ENCODE data around the gene DPH5.
"Not testable (repeated sequence)": the region's sequence is repeated elsewhere in the genome, so short reads cannot be mapped to it uniquely, and the experiment has no call there.

Gene DPH5

DNA sequence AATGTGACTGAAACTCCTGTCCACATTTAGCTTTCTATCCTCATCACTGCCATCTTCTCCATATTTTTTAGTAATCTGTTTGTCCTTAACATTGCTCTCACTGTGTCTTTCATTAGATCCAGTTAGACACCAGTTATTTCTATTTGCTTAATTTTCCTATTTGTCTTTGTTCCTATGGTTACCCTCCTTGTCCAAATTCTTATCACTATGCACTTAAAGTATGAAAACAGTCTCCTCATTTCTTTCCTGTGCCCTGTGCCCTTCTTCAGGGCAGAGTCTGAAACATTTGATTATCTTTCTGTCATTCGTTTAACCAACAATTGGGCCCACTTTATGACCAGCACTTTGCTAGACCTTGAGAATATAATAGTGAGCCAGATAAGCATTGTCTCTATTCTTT, 65.5 kb downstream of the DPH5 start:
- H3K27me3 ChIP-seq (ENCODE audit: insufficient read depth, low read length, poor library complexity) = no peaks in the 10 kb centered on the region
- no peak overlapping the region for H3K4me2 ChIP-seq (ENCODE audit: insufficient read depth, low read length)
- H3K9me3 ChIP-seq (ENCODE audit: insufficient read depth, low read length, severe bottlenecking) = no peaks in the 10 kb centered on the region
- DNase-seq (no peak), ATAC-seq (ENCODE audit: insufficient read depth, low read depth) (no peak)
- H3K4me3 ChIP-seq (ENCODE audit: low read depth in 1 of 2, low read length in 2 of 2) = no peak overlapping the region
- H3K4me1 ChIP-seq (ENCODE audit: insufficient read depth, low read length) = no peaks in the 10 kb centered on the region
- no peaks in the 10 kb centered on the region for H4K20me1 ChIP-seq (ENCODE audit: insufficient read depth, low read length)
- H3K27ac ChIP-seq (ENCODE audit: low read length) = no peak overlapping the region
- H2AFZ ChIP-seq (ENCODE audit: low read depth, low read length) = no peak overlapping the region
- TF ChIP-seq, protein P1, sequence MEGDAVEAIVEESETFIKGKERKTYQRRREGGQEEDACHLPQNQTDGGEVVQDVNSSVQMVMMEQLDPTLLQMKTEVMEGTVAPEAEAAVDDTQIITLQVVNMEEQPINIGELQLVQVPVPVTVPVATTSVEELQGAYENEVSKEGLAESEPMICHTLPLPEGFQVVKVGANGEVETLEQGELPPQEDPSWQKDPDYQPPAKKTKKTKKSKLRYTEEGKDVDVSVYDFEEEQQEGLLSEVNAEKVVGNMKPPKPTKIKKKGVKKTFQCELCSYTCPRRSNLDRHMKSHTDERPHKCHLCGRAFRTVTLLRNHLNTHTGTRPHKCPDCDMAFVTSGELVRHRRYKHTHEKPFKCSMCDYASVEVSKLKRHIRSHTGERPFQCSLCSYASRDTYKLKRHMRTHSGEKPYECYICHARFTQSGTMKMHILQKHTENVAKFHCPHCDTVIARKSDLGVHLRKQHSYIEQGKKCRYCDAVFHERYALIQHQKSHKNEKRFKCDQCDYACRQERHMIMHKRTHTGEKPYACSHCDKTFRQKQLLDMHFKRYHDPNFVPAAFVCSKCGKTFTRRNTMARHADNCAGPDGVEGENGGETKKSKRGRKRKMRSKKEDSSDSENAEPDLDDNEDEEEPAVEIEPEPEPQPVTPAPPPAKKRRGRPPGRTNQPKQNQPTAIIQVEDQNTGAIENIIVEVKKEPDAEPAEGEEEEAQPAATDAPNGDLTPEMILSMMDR (IDR thresholded peaks at IDR 0.05; ENCODE audit: borderline replicate concordance, extremely low read depth, low read length, poor library complexity, severe bottlenecking) = no peak
- no peak for TF ChIP-seq EZH2 (IDR thresholded peaks at IDR 0.05; ENCODE audit: borderline replicate concordance, low read depth, low read length, severe bottlenecking)
- H3K9ac ChIP-seq (ENCODE audit: low read depth, low read length) = no peak overlapping the region
- peaks cover 45% of the 10 kb centered on the region for H3K36me3 ChIP-seq (ENCODE audit: insufficient read depth, low read length)
- H3K79me2 ChIP-seq (ENCODE audit: insufficient read depth, low read length) = 0 out of 2 replicates have a peak, but pooled peaks cover 4% of the 10 kb centered on the region

DNA sequence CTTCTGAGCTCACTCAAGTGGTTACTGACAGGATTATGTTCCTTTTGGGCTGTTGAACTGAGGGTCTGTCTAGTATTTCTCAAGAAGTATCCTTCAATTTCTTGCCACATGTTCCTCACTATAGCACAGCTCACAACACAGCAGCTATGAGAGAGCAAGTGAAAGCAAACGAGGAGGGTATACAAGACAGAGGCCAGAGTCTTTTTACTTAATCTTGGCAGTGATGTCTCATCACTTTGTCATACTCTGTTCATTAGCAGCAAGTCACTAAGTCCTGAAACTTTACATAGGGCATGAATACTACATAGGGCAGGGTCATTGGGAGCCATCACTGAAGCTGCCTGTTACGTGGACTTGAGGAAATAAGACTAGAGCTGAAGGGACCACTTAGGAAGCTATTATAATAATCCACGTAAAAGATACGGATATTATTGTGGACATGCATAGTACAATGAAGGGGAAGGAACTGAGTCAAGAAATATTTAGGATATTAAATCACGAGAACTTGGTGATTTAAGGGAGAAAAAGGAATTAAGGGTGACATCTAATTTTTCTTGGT, 66.0 kb downstream of the DPH5 start:
- Histone ChIP-seq H3K27me3 (ENCODE audit: insufficient read depth, low read length, poor library complexity) (no peaks in the 10 kb centered on the region), H3K4me2 (ENCODE audit: insufficient read depth, low read length) (no peak overlapping the region), H3K9me3 (ENCODE audit: insufficient read depth, low read length, severe bottlenecking) (no peaks in the 10 kb centered on the region), H3K36me3 (ENCODE audit: insufficient read depth, low read length) (peaks cover 41% of the 10 kb centered on the region), H3K79me2 (ENCODE audit: insufficient read depth, low read length) (0 out of 2 replicates have a peak, but pooled peaks cover 4% of the 10 kb centered on the region), H4K20me1 (ENCODE audit: insufficient read depth, low read length) (no peaks in the 10 kb centered on the region), H3K27ac (ENCODE audit: low read length) (no peak overlapping the region), H3K4me3 (ENCODE audit: low read depth in 1 of 2, low read length in 2 of 2) (no peak overlapping the region), H3K4me1 (ENCODE audit: insufficient read depth, low read length) (no peaks in the 10 kb centered on the region), H3K9ac (ENCODE audit: low read depth, low read length) (no peak overlapping the region), H2AFZ (ENCODE audit: low read depth, low read length) (no peak overlapping the region)
- no peak for DNase-seq
- TF ChIP-seq, protein P1 (IDR thresholded peaks at IDR 0.05; ENCODE audit: borderline replicate concordance, extremely low read depth, low read length, poor library complexity, severe bottlenecking) = no peak
- TF ChIP-seq EZH2 (IDR thresholded peaks at IDR 0.05; ENCODE audit: borderline replicate concordance, low read depth, low read length, severe bottlenecking) = no peak
- ATAC-seq (ENCODE audit: insufficient read depth, low read depth) = no peak

- Histone ChIP-seq H3K9ac (ENCODE audit: low read depth, low read length) (no peak overlapping the region), H3K4me2 (ENCODE audit: insufficient read depth, low read length) (no peak overlapping the region), H2AFZ (ENCODE audit: low read depth, low read length) (no peak overlapping the region), H3K9me3 (ENCODE audit: insufficient read depth, low read length, severe bottlenecking) (no peaks in the 10 kb centered on the region), H3K79me2 (ENCODE audit: insufficient read depth, low read length) (0 out of 2 replicates have a peak, but pooled peaks cover 4% of the 10 kb centered on the region), H3K4me1 (ENCODE audit: insufficient read depth, low read length) (no peaks in the 10 kb centered on the region), H3K36me3 (ENCODE audit: insufficient read depth, low read length) (peaks cover 25% of the 10 kb centered on the region), H3K27ac (ENCODE audit: low read length) (no peak overlapping the region), H4K20me1 (ENCODE audit: insufficient read depth, low read length) (no peaks in the 10 kb centered on the region), H3K4me3 (ENCODE audit: low read depth in 1 of 2, low read length in 2 of 2) (no peak overlapping the region), H3K27me3 (ENCODE audit: insufficient read depth, low read length, poor library complexity) (no peaks in the 10 kb centered on the region)
- no peak for DNase-seq
- no peak for ATAC-seq (ENCODE audit: insufficient read depth, low read depth)
- TF ChIP-seq EZH2 (IDR thresholded peaks at IDR 0.05; ENCODE audit: borderline replicate concordance, low read depth, low read length, severe bottlenecking) = no peak
Observed at GRCh38 chr1:100955322-100955721, 70.3 kb downstream of the DPH5 start.

DNA sequence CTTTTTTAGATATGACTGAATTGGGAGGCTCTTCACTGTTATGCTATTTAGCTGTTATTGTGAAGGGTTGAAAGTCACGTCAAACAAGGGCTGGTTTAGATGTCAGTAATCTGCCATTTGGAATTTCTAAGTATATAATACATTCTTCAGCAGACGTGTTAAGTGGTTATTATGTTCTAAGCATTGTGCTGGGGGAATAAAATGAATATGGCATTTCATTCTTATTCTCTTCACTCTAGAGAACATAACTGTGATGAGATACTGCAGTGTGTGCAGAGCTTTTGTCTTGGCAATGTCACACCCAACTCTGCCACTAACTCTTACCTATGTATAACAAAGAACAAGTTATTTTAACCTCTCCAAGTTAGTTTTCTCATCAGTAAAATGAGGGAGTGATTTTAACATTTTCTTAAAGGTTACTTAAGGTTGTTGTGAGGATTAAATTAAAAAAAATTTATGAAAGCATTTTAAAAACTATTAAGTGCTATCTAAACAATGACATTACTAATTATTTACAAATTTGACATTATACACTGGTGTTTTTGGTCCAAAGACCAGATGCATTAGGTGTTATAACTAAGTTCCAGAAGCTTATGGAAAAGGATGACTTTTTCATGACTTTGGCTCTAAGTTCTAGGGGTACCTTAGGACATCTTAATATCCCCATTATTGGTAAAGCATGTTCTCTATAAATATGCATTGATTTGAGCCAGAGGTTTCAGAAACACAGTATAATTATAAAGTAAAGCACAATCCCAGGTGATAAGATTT, 71.4 kb downstream of the DPH5 start:
- Histone ChIP-seq H3K4me1 (ENCODE audit: insufficient read depth, low read length) (peaks cover 2% of the 10 kb centered on the region), H2AFZ (ENCODE audit: low read depth, low read length) (no peak overlapping the region), H3K9me3 (ENCODE audit: insufficient read depth, low read length, severe bottlenecking) (no peaks in the 10 kb centered on the region), H3K4me3 (ENCODE audit: low read depth in 1 of 2, low read length in 2 of 2) (no peak overlapping the region), H4K20me1 (ENCODE audit: insufficient read depth, low read length) (0 out of 2 replicates have a peak, but pooled peaks cover 4% of the 10 kb centered on the region), H3K9ac (ENCODE audit: low read depth, low read length) (no peak overlapping the region), H3K4me2 (ENCODE audit: insufficient read depth, low read length) (no peak overlapping the region), H3K36me3 (ENCODE audit: insufficient read depth, low read length) (peaks cover 27% of the 10 kb centered on the region), H3K27me3 (ENCODE audit: insufficient read depth, low read length, poor library complexity) (no peaks in the 10 kb centered on the region), H3K79me2 (ENCODE audit: insufficient read depth, low read length) (peaks cover 4% of the 10 kb centered on the region; the same call in 1 of the 2 replicates), H3K27ac (ENCODE audit: low read length) (no peak overlapping the region)
- DNase-seq = no peak
- TF ChIP-seq EZH2 (IDR thresholded peaks at IDR 0.05; ENCODE audit: borderline replicate concordance, low read depth, low read length, severe bottlenecking) = no peak
- TF ChIP-seq, protein P1 (IDR thresholded peaks at IDR 0.05; ENCODE audit: borderline replicate concordance, extremely low read depth, low read length, poor library complexity, severe bottlenecking) = no peak
- no peak for ATAC-seq (ENCODE audit: insufficient read depth, low read depth)

GRCh38 chr1:100952970-100953369, 72.6 kb downstream of the DPH5 start:
- ATAC-seq (ENCODE audit: insufficient read depth, low read depth); H3K4me2 ChIP-seq (ENCODE audit: insufficient read depth, low read length); H3K27me3 ChIP-seq (ENCODE audit: insufficient read depth, low read length, poor library complexity); H3K9me3 ChIP-seq (ENCODE audit: insufficient read depth, low read length, severe bottlenecking); H3K4me1 ChIP-seq (ENCODE audit: insufficient read depth, low read length); H3K4me3 ChIP-seq (ENCODE audit: low read depth in 1 of 2, low read length in 2 of 2); H3K9ac ChIP-seq (ENCODE audit: low read depth, low read length); H2AFZ ChIP-seq (ENCODE audit: low read depth, low read length); H3K79me2 ChIP-seq (ENCODE audit: insufficient read depth, low read length); DNase-seq; H4K20me1 ChIP-seq (ENCODE audit: insufficient read depth, low read length); H3K27ac ChIP-seq (ENCODE audit: low read length): not testable (repeated sequence)
- H3K36me3 ChIP-seq (ENCODE audit: insufficient read depth, low read length) = peaks cover 31% of the 10 kb centered on the region
